HG02678 (cell line): Measurements from ENCODE around the gene NEDD9.

Experiments
- ATAC-seq: cut with Tn5 transposase; IDR thresholded peaks from one replicate; pipeline ENCODE4 v1.9.1; 2021; ENCODE audit warnings: mild to moderate bottlenecking, moderate library complexity; ENCODE audit not compliant: unreplicated experiment

Gene NEDD9

GRCh38 chr6:11149551-11149950 lies 82.9 kb downstream of the NEDD9 start:
- ATAC-seq, result no peak

- no peak for ATAC-seq
Observed at GRCh38 chr6:11146117-11146826, 86.2 kb downstream of the NEDD9 start.

DNA sequence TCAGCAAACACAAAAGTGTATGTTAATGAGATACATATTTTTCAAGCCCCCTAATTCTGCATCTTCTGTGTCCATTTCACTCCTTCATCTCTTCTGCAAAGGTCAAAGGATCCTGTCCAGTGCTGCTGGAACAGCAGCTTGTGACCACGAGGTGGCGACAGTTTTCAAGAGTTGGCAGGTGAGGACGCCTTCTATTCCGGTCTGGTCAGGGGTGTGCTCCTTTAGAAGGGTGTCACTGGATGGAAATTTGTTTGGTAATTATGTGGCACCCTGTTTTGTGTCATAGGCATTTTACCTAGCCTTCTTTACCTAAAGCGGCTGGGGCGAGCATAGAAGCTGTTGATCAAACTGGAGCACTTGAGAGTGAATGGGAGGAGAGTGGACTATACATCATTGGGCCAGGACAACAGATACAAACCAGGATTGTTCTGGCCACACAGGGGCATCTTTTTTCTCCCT lies 88.0 kb downstream of the NEDD9 start:
- peak; percentile 88 for ATAC-seq

DNA sequence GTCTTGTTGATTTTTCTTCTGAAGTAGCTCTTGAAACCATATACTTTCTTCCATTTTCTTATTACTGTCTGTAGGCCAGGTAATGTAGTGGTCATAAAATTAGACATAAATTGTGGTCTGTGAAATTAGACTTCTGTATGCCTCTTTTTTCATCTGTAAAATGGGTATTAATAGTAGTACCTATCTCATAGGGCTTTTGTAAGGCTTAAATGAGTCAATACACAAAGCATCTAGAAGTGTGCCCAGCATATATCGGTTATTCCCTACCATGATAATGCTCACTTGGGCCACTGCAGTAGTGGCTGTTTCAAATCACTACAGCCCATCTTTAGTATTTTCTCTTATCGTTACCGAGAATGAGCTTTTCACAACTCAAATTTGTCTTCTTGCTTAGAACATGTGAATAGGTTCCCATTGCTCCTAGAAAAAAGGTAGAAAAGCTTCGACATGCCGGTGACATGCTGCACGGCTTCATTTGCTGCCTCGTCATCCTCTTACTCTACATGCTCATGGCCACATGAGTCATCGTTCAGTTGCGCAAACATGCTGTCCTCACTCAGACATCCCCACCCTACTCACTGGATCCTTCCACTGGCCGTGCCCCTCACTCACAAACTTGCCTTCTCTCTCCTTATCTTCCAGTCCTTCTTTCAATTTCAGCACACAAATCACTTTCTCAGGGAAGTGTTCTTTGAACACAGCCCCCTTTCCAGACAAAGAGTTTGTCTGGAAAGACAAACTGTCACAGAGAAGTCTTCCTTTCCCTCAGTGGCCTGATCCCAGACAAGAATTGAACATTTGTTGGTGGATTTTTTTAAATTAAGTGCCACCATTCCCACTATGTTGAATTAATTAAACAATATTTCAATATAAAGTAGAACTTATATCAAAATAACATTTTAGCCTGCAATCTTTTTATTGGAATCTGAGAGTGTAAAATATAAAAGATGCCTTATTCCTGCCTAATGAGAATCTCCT lies 88.8 kb downstream of the NEDD9 start:
- no peak for ATAC-seq

DNA sequence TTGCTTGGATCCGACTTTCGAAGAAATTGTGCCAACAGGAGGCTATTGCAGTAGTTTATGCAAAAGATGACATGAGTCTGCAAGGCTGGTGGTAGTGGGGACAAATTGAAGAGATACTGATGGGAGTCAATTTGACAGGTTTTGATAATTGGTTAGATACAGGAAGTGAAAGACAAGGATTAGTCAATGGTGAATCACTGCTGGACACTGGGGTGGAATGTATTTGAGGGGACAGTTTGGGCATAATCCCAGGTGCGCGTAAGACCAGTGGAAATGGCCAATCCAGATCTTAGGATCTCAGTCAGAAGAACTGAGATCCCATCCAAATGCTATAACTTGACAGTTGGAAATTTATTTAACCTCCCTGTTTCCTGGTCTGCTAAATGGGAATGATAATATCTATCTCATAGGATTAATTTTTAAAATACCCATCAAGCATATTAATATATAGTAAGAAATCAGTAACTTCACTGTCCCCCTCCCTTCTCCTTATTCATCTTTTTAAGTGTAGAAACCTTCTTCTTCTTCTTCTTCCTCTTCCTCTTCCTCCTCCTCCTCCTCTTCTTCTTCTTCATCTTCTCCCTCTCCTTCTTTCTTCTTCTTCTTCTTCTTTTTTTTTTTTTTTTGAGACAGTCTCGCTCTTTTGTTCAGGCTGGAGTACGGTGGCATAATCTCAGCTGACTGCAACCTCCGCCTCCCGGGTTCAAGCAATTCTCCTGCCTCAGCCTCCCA lies 90.0 kb downstream of the NEDD9 start:
- ATAC-seq, result no peak

DNA sequence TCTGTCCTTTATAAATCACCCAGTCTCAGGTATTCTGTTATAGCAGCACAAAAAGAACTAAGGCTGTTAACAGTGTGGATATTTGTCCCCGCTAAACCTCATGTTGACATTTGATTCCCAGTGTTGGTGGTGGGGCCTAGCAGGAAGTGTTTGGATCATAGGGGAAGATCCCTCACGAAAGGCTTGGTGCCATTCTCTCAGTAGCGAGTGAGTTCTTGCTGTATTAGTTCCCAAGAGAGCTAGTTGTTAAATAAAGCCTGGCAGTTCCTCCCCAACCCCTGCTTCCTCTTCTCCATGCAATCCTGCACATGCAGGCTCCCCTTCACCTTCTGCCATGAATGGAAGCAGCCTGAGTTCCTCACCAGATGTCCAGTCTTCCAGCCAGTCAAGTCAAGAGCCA lies 91.2 kb downstream of the NEDD9 start:
- no peak for ATAC-seq

DNA sequence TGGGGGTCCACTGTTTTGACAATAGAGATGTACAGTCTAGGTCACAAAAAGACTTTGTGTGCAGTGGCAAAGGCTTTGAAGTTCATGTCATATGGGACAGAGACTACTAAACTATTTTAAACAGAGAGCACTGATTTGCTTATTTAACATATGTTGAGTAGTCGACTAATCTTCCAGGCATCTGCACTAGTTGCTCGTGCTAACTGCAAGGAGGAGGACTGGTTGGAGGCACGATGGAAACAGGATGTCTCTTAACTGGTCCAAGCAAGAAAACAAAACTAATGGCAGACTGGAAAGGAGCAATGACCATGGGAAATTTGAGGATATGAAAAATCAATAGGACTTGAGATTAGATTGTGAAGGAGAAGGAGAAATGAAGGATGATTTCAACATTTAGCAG lies 92.4 kb downstream of the NEDD9 start:
- no peak for ATAC-seq

DNA sequence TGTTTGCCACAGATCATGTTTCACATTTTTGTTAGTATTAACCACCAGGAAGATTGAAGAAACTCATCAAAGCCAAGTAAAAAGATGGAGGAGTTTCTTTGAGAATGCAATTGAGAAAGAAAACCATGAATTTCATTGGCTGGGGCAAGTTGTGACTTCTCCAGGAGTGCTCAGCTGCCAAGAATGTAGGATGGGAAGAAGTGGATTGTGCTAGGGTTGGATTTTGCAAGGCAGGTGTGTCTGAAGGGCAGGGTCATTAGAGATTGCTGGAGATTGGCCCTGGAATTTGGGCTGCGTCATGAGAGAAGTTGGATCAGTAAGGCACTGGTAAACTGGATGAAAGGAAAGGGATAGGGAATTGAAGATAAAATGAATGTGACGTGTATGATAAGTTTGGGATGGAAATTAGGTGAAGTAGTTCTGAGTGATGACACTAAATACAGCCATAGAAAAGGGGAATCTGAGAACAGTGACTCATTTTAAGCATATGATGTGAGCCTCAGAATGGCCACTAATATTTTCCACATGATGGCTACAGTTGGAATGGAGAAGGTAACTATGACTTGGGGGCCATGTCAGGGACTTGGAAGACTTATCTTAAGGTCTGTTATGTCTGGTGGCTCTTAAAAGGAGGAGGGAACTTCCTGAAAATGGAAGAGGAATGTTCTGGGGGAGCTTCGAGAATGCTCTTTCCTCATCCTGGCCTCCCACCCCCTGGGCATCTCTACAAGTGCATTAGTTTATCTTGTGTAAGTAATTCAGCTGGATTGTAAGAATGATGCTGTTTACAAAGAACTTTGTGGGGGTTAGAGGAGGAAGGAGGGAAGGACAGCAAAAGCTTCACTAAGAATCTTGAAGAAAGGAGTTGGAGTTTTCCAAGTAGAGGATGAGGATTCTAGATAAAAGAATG lies 93.2 kb downstream of the NEDD9 start:
- ATAC-seq, result peak; percentile 69

DNA sequence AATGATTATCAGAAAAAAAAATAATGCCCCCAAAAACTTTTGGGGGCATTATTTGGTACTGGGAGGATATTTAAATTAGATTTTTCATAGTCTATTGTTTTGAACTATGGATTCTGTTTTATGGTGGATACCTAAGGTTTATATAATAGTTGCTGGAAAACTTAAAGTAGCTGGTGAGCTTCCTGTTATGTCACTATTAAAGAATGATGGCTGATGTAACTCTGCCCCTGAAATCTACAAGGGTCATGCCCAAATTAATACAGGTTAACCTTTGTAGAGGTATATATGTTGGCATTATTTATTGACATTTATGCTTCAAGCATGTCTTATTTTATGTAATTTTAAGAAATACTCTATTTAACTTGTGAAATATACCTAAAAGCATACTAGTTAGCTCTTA lies 95.7 kb downstream of the NEDD9 start:
- ATAC-seq, result no peak
